GM13977 (cell line): Measurements from ENCODE around the gene REC114.

ENCODE experiments used
- DNase-seq: peaks from one replicate; pipeline ENCODE4 v3.0.0; 2012; ENCODE audit warnings: low spot score
- CTCF ChIP-seq: IDR thresholded peaks from 2 replicates; pipeline ENCODE4 v1.5.1; 2012; ENCODE audit warnings: mild to moderate bottlenecking, control low read depth; ENCODE audit not compliant: insufficient read depth; ENCODE audit errors: extremely low read depth, missing control alignments
- in situ Hi-C: fragments of 300-500 bp; cut with MboI; formaldehyde crosslinking; loops from one replicate; pipeline ENCODE4 v1.12.0; 2022; ENCODE audit warnings: low sequenced_read_pairs, low pct_unique_long_range_greater_than_20kb, mixed read lengths, inconsistent platforms; ENCODE audit not compliant: unreplicated experiment

REC114 gene

GRCh38 chr15:73597036-73597638 lies 154.2 kb downstream of the REC114 start:
- no peak for TF ChIP-seq CTCF
- DNase-seq, result no peak
- in situ Hi-C loops, result no loop called here

DNA sequence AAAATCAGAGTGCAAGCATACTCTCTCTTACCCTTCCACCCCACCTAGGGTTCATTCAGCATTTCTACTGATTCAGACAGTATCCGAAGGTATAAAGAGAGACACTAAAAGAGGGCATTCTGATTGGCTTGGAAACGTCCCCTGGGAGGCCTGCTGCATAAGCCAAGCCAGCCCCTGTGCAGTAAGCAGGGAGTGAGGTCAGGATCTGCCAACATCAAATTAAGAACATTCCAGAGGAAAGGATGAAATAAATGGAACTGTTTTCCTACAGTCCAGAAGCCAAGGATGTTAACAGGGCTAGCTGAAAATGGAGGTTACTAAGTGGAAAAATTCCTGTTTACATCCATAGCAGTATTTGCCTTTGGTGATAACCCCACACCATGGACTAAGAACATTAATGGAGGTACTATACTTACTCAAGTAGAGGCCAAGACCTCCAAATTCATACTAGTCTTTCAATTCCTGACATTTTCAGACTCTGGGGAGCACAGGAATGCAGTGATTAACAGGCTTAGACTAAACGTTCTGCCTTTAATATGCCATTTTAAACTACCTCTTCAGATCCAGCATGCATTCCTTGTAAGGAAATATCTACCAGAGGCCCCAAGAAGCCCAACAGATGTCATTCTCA lies 155.7 kb downstream of the REC114 start:
- in situ Hi-C loops, result no loop called here
- DNase-seq, result no peak
- no peak for TF ChIP-seq CTCF

GRCh38 chr15:73599934-73600333 lies 157.0 kb downstream of the REC114 start:
- in situ Hi-C loops, result no loop called here
- TF ChIP-seq CTCF, result no peak
- DNase-seq, result no peak

- TF ChIP-seq CTCF, result no peak
- no peak for DNase-seq
- in situ Hi-C loops, result no loop called here
Observed at GRCh38 chr15:73600413-73601335, 157.7 kb downstream of the REC114 start.

DNA sequence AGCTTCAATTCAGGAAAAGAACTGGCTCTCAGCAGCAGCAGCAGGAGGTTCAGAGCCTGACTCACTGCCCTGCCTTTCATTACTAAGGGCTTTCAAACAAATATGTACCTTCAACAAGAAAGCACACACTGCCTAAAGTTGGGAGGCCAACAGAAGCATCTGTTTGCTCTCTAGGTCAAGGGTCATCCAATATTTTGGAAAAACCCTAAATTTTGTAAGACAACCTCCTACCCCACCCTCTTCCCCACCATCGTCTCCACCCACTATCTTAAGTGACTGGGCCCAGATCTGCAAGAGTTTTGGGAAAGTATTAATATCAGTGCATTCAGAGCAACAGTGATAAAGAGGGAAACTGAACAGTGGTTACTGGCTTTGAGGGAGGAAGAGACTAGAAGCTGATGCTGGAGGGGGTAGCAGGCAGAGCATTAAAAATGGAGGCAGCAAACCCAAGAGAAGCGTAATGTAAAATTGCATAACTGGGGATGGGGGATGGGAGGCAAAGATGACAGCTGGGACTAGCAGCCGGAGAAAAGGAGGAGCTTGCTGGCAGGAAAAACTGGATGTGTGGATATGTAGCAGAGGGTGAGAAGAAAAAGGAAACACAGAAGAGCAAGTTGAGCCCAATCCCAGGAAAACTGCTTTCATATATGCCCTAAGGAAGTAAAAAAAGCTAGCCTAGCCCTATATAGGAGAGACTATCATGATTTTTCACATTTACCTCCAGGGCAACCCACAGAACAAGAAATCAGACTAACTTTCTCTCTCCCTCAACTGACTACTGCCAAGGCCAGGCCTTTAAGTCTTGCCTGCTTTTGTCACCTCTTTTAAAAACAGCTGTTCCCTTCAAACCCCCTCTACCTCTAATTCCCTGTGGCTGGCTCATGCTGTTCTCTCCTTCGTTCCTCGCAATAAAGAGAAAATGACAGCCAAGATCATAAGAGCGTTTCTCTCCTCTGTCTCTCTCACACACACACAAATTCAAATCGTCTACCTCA lies 158.8 kb downstream of the REC114 start:
- DNase-seq, result no peak
- TF ChIP-seq CTCF, result no peak
- in situ Hi-C loops, result no loop called here

DNA sequence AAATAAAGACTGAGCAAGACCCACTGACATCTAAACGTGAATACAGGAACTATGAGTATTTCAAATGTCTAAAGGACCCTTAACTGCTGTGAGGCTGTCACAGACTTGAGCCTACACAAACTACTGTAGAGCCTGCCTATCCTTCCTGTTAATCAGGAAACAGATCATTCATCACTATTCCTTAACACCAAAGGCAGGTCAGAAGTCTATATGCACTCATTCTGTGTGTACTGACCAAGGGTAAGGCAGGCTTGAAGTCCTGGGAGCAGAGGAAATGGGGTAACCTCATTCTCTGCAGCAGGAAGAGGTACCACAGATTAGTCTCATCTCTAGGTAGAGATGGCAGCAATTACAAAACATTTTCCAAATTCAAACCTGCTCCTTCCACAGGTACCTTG lies 159.5 kb downstream of the REC114 start:
- DNase-seq, result no peak

More for the DNA sequence above, 159.5 kb downstream of the REC114 start:
- no peak for TF ChIP-seq CTCF
- in situ Hi-C loops, result no loop called here
